Measurements from ENCODE around the gene HOXB9.

Gene HOXB9

DNA sequence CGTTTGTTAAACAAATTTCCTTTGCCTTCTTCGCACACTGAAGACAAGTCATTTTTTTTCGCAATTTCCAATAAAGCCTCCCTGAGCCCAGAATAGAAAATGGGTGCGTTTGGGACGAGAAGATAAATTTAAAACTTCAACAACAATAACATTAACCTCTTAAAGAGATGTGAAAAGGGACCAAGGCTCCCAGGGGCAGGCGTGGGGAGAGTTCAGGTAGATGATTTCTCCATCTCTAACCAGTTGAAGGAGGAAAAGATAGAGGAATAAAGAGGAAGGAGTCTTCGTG lies 46.7 kb downstream of the HOXB9 start:
- Histone ChIP-seq H3K79me2 (ENCODE audit: insufficient read depth, low read length) (no peaks in the 10 kb centered on the region), H3F3A (ENCODE audit: insufficient read depth) (no peaks in the 10 kb centered on the region), H3K9me3 (ENCODE audit: insufficient read depth, low read length) (no peaks in the 10 kb centered on the region), H3K27ac (ENCODE audit: low read depth, low read length) (no peak overlapping the region), H3K9me2 (replicated peaks; ENCODE audit: insufficient read depth, low read length) (no peaks in the 10 kb centered on the region), H3K4me3 (ENCODE audit: insufficient read depth, low read length, poor library complexity, severe bottlenecking) (no peak overlapping the region), H2AFZ (ENCODE audit: low read depth, low read length, severe bottlenecking) (no peak overlapping the region), H4K20me1 (ENCODE audit: low read depth, low read length) (no peaks in the 10 kb centered on the region), H3K9ac (ENCODE audit: low read length) (no peak overlapping the region), H3K4me2 (ENCODE audit: low read depth, low read length, poor library complexity, severe bottlenecking) (no peak overlapping the region), H3K27me3 (ENCODE audit: low read length) (no peaks in the 10 kb centered on the region), H3K36me3 (ENCODE audit: low read length) (no peaks in the 10 kb centered on the region)
- TF ChIP-seq, protein P1, sequence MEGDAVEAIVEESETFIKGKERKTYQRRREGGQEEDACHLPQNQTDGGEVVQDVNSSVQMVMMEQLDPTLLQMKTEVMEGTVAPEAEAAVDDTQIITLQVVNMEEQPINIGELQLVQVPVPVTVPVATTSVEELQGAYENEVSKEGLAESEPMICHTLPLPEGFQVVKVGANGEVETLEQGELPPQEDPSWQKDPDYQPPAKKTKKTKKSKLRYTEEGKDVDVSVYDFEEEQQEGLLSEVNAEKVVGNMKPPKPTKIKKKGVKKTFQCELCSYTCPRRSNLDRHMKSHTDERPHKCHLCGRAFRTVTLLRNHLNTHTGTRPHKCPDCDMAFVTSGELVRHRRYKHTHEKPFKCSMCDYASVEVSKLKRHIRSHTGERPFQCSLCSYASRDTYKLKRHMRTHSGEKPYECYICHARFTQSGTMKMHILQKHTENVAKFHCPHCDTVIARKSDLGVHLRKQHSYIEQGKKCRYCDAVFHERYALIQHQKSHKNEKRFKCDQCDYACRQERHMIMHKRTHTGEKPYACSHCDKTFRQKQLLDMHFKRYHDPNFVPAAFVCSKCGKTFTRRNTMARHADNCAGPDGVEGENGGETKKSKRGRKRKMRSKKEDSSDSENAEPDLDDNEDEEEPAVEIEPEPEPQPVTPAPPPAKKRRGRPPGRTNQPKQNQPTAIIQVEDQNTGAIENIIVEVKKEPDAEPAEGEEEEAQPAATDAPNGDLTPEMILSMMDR (IDR thresholded peaks at IDR 0.05; ENCODE audit: insufficient read depth, low read length, poor library complexity, severe bottlenecking), result no peak
- no peak for TF ChIP-seq EZH2phosphoT487 (conservative IDR thresholded peaks at IDR 0.05; ENCODE audit: low read length)

DNA sequence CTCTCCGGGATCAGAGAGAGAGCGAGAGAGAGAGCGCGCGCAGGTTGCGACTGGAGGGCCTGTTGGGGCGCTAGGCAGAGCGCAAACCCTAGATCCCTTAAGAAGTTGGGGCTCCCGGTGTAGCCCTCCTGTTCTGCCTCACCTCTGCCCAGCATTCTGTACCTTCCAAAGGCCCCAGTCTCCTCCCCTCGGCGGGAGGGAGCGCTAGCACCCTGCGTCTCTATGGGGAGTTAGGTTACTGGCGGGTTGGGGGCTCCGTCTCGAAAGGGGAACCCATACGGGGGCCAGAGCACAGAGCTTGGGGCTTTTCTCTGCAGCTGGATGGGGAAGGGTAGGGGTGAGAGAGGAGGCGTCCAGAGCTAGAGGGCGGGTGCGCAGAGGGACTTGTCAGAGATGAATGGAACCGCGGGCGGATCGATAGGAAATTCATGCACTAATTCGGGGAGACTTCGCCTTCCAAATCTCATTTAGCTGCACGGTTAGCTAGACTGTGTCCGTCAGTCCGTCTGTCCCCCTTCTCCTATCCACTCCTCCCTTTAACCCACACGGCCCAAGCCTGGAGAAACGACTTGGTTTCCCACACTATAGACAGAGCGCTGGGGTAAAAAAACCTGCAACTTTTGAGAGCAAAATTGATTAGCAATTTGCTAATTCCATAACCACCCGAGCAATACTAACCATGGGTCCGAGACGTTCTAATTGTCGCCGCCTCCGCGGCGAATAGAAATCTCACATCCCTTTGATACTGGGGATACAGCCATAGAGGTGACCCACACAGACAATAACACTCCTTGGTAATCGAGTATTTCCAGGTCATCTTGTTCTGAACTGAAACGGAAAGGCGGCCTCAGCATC lies 47.3 kb downstream of the HOXB9 start:
- Histone ChIP-seq H3K27me3 (ENCODE audit: low read length) (no peaks in the 10 kb centered on the region), H3F3A (ENCODE audit: insufficient read depth) (no peaks in the 10 kb centered on the region), H3K9me2 (replicated peaks; ENCODE audit: insufficient read depth, low read length) (no peaks in the 10 kb centered on the region), H3K27ac (ENCODE audit: low read depth, low read length) (no peak overlapping the region), H3K9ac (ENCODE audit: low read length) (peak overlapping the region; percentile 55), H3K4me3 (ENCODE audit: insufficient read depth, low read length, poor library complexity, severe bottlenecking) (peak overlapping the region; percentile 64), H3K4me2 (ENCODE audit: low read depth, low read length, poor library complexity, severe bottlenecking) (peak overlapping the region; percentile 61), H3K79me2 (ENCODE audit: insufficient read depth, low read length) (no peaks in the 10 kb centered on the region), H4K20me1 (ENCODE audit: low read depth, low read length) (no peaks in the 10 kb centered on the region), H3K36me3 (ENCODE audit: low read length) (no peaks in the 10 kb centered on the region), H2AFZ (ENCODE audit: low read depth, low read length, severe bottlenecking) (peak overlapping the region; percentile 73), H3K9me3 (ENCODE audit: insufficient read depth, low read length) (no peaks in the 10 kb centered on the region)
- no peak for TF ChIP-seq EZH2phosphoT487 (conservative IDR thresholded peaks at IDR 0.05; ENCODE audit: low read length)

DNA sequence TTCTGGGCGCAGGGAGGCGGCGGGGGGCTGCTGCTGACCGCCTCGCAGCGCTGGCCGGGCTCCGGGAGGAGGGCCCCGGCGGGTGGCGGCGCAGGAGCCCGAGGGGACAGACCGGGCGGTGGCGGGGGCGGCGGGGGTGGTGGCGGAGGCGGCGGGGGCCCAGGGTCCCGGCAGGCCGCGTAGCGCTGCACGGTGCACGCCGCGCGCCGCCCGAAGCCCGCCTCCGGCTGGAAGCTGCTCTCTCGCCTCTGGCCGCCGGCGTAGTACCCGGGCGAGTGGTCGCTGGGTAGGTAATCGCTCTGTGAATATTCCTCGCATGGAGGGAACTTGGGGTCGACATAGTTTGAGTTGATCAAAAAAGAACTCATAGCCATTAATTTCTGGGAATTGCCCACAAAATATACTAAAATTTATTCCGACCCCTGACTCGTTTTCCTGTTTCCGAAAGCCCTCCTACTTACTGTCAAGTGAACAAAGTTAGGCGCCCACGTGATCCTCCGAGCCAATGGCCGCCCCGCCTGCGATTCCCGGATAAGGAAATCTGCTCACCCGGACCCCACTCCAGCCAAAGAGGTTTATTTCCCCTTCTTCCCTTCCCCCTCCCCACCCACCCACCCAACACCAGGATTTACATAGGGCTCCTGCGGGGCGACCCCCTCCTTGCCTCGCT lies 48.1 kb downstream of the HOXB9 start, which contains the start of gene HOXB4:
Gene HOXB4 (minus strand): TSS at position 405 of the 670 bp plus-strand sequence. CDS start 31 bp downstream, at position 374.
- H3K36me3 ChIP-seq (ENCODE audit: low read length), result no peaks in the 10 kb centered on the region
- no peaks in the 10 kb centered on the region for H3K9me3 ChIP-seq (ENCODE audit: insufficient read depth, low read length)
- H3K79me2 ChIP-seq (ENCODE audit: insufficient read depth, low read length), result no peaks in the 10 kb centered on the region
- TF ChIP-seq EZH2phosphoT487 (conservative IDR thresholded peaks at IDR 0.05; ENCODE audit: low read length), result no peak
- TF ChIP-seq, protein P1 (IDR thresholded peaks at IDR 0.05; ENCODE audit: insufficient read depth, low read length, poor library complexity, severe bottlenecking), result no peak
- H3K4me2 ChIP-seq (ENCODE audit: low read depth, low read length, poor library complexity, severe bottlenecking), result peak within 1 kb of the TSS; percentile 63
- no peaks in the 10 kb centered on the region for H3K27me3 ChIP-seq (ENCODE audit: low read length)
- no peaks in the 10 kb centered on the region for H3F3A ChIP-seq (ENCODE audit: insufficient read depth)
- H4K20me1 ChIP-seq (ENCODE audit: low read depth, low read length), result no peaks in the 10 kb centered on the region
- H3K9ac ChIP-seq (ENCODE audit: low read length), result peak within 1 kb of the TSS; percentile 57
- no peak within 1 kb of the TSS for H3K27ac ChIP-seq (ENCODE audit: low read depth, low read length)
- H3K4me3 ChIP-seq (ENCODE audit: insufficient read depth, low read length, poor library complexity, severe bottlenecking), result peak within 1 kb of the TSS; percentile 65
- H3K9me2 ChIP-seq (replicated peaks; ENCODE audit: insufficient read depth, low read length), result no peaks in the 10 kb centered on the region
- H2AFZ ChIP-seq (ENCODE audit: low read depth, low read length, severe bottlenecking), result peak within 1 kb of the TSS; percentile 85

Measured in SU-DHL-6 (cell line).